ENCODE results near the gene ST8SIA6. TPM values are rescaled to one million over a fixed set of nuclear protein-coding genes. Genes with fewer than 3 reads are reported as not detected.

ST8SIA6 gene
- total RNA-seq, 1 experiment from 2014 or later, result 1.3 TPM

- no TSS peak for BruUV-seq (replicated peaks)
- no peaks in the 10 kb centered on the region for H3K4me1 ChIP-seq (ENCODE audit: control insufficient read depth in 1 of 2, insufficient read depth in 2 of 2, low read length in 2 of 2)
- H3K9me3 ChIP-seq (ENCODE audit: control insufficient read depth in 1 of 2, insufficient read depth in 1 of 2, low read depth in 1 of 2, low read length in 2 of 2), result no peaks in the 10 kb centered on the region
- no peak overlapping the region for H3K27ac ChIP-seq (ENCODE audit: low read depth, low read length)
- no peak for ATAC-seq
- no peaks in the 10 kb centered on the region for H3K79me2 ChIP-seq (ENCODE audit: insufficient read depth, low read length)
- H3K4me3 ChIP-seq (replicated peaks in 1 of 2; ENCODE audit: low read depth in 1 of 2, low read length in 2 of 2), result no peak overlapping the region
- no peaks in the 10 kb centered on the region for H4K20me1 ChIP-seq (ENCODE audit: insufficient read depth)
- intact Hi-C loops (cut with micrococcal nuclease), result no loop called here
- ChIA-PET CTCF (no interaction called here), POLR2A (no interaction called here), RAD21 (ENCODE audit: low non-redundant PET in 1 of 2, low total read pairs in 2 of 2, uncharacterized antibody in 2 of 2, unreplicated experiment in 2 of 2) (no interaction called here)
- no peak for DNase-seq (ENCODE audit: low read depth, low spot score)
- no peaks in the 10 kb centered on the region for H3K36me3 ChIP-seq (ENCODE audit: control insufficient read depth in 1 of 2, insufficient read depth in 2 of 2, low read length in 2 of 2)
- H3K9me2 ChIP-seq (ENCODE audit: insufficient read depth), result no peaks in the 10 kb centered on the region
- TF ChIP-seq SP1 (IDR thresholded peaks at IDR 0.05; ENCODE audit: low read depth) (no peak), YY1 (IDR thresholded peaks at IDR 0.05; ENCODE audit: extremely low read depth, insufficient replicate concordance, low read depth, low read length) (no peak), SIN3A (IDR thresholded peaks at IDR 0.05; ENCODE audit: low read depth) (no peak), EZH2 (IDR thresholded peaks at IDR 0.05) (no peak), CBX3 (IDR thresholded peaks at IDR 0.05; ENCODE audit: low read depth) (no peak), EGR1 (IDR thresholded peaks at IDR 0.05; ENCODE audit: low read depth) (no peak), EZH2phosphoT487 (IDR thresholded peaks at IDR 0.05; ENCODE audit: borderline replicate concordance) (no peak), ELF1 (IDR thresholded peaks at IDR 0.05; ENCODE audit: borderline replicate concordance, low read depth) (no peak), ZFX (IDR thresholded peaks at IDR 0.05) (no peak), SRF (IDR thresholded peaks at IDR 0.05; ENCODE audit: low read depth) (no peak), RAD21 (IDR thresholded peaks at IDR 0.05; ENCODE audit: low read depth) (no peak), MAX (IDR thresholded peaks at IDR 0.05) (no peak), JUND (IDR thresholded peaks at IDR 0.05) (no peak), TCF7L2 (IDR thresholded peaks at IDR 0.05; ENCODE audit: borderline replicate concordance, extremely low read depth, insufficient read depth, insufficient read length) (no peak), FOSL1 (IDR thresholded peaks at IDR 0.05; ENCODE audit: low read depth) (no peak)
- TF ChIP-seq, protein P1, sequence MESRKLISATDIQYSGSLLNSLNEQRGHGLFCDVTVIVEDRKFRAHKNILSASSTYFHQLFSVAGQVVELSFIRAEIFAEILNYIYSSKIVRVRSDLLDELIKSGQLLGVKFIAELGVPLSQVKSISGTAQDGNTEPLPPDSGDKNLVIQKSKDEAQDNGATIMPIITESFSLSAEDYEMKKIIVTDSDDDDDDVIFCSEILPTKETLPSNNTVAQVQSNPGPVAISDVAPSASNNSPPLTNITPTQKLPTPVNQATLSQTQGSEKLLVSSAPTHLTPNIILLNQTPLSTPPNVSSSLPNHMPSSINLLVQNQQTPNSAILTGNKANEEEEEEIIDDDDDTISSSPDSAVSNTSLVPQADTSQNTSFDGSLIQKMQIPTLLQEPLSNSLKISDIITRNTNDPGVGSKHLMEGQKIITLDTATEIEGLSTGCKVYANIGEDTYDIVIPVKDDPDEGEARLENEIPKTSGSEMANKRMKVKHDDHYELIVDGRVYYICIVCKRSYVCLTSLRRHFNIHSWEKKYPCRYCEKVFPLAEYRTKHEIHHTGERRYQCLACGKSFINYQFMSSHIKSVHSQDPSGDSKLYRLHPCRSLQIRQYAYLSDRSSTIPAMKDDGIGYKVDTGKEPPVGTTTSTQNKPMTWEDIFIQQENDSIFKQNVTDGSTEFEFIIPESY (IDR thresholded peaks at IDR 0.05; ENCODE audit: extremely low read depth, insufficient replicate concordance, low read length), result no peak
- TF ChIP-seq, protein P2, sequence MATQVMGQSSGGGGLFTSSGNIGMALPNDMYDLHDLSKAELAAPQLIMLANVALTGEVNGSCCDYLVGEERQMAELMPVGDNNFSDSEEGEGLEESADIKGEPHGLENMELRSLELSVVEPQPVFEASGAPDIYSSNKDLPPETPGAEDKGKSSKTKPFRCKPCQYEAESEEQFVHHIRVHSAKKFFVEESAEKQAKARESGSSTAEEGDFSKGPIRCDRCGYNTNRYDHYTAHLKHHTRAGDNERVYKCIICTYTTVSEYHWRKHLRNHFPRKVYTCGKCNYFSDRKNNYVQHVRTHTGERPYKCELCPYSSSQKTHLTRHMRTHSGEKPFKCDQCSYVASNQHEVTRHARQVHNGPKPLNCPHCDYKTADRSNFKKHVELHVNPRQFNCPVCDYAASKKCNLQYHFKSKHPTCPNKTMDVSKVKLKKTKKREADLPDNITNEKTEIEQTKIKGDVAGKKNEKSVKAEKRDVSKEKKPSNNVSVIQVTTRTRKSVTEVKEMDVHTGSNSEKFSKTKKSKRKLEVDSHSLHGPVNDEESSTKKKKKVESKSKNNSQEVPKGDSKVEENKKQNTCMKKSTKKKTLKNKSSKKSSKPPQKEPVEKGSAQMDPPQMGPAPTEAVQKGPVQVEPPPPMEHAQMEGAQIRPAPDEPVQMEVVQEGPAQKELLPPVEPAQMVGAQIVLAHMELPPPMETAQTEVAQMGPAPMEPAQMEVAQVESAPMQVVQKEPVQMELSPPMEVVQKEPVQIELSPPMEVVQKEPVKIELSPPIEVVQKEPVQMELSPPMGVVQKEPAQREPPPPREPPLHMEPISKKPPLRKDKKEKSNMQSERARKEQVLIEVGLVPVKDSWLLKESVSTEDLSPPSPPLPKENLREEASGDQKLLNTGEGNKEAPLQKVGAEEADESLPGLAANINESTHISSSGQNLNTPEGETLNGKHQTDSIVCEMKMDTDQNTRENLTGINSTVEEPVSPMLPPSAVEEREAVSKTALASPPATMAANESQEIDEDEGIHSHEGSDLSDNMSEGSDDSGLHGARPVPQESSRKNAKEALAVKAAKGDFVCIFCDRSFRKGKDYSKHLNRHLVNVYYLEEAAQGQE (IDR thresholded peaks at IDR 0.05; ENCODE audit: low read depth), result no peak
- H3K9ac ChIP-seq (ENCODE audit: low read length), result no peak overlapping the region
- no peak overlapping the region for H3K4me2 ChIP-seq (ENCODE audit: low read length)
- no peak overlapping the region for H2AFZ ChIP-seq (ENCODE audit: low read depth, low read length, poor library complexity, severe bottlenecking)
- H3K27me3 ChIP-seq (ENCODE audit: insufficient read depth, low read length), result no peaks in the 10 kb centered on the region
These were observed 145.0 kb downstream of the ST8SIA6 start for GRCh38 chr10:17309435-17309834.

Data from HCT116 (cell line).